GM19239 (cell line): ENCODE measurements around the gene RFX8.
"Not testable (repeated sequence)": the region's sequence is repeated elsewhere in the genome, so short reads cannot be mapped to it uniquely, and the experiment has no call there.

Experiments
- DNase-seq: peaks from one replicate; pipeline ENCODE4 v3.0.0; 2011; ENCODE audit warnings: low spot score; ENCODE audit not compliant: insufficient read length
- FAIRE-seq: peaks from 2 replicates; lab custom pipeline; 2011; peaks lifted over from hg19 to GRCh38; lab: Jason Lieb, UNC

The RFX8 gene

GRCh38 chr2:101474731-101475384, at the start of gene RFX8:
RFX8 (minus strand) TSS chr2:101475112; CDS start chr2:101466848, 8,264 bp downstream.
- FAIRE-seq, result no peak

GRCh38 chr2:101521487-101521886, 46.6 kb upstream of the RFX8 start:
- no peak for FAIRE-seq
- no peak for DNase-seq

More at GRCh38 chr2:101474731-101475384, at the start of gene RFX8:
- DNase-seq, result no peak

- DNase-seq, result no peak
- FAIRE-seq, result no peak
These were observed 45.3 kb upstream of the RFX8 start for GRCh38 chr2:101520246-101520645.

- DNase-seq (no peak), FAIRE-seq (no peak)
These were observed 43.9 kb upstream of the RFX8 start for GRCh38 chr2:101518578-101519492.

- DNase-seq (no peak), FAIRE-seq (no peak)
These were observed 42.9 kb upstream of the RFX8 start for GRCh38 chr2:101517758-101518271.

- DNase-seq, result no peak
- no peak for FAIRE-seq
These were observed 42.1 kb upstream of the RFX8 start for GRCh38 chr2:101516823-101517690.

- DNase-seq, result no peak
These were observed 41.4 kb upstream of the RFX8 start for GRCh38 chr2:101516349-101516748.

GRCh38 chr2:101515477-101515876, 40.6 kb upstream of the RFX8 start:
- no peak for FAIRE-seq

More at GRCh38 chr2:101516349-101516748, 41.4 kb upstream of the RFX8 start:
- FAIRE-seq, result no peak

GRCh38 chr2:101512993-101513392, 38.1 kb upstream of the RFX8 start:
- FAIRE-seq (no peak), DNase-seq (no peak)

More at GRCh38 chr2:101515477-101515876, 40.6 kb upstream of the RFX8 start:
- no peak for DNase-seq

- FAIRE-seq (no peak), DNase-seq (no peak)
These were observed 36.5 kb upstream of the RFX8 start for GRCh38 chr2:101511381-101511780.

GRCh38 chr2:101509499-101510284, 34.8 kb upstream of the RFX8 start:
- FAIRE-seq, result no peak

GRCh38 chr2:101508636-101509035, 33.7 kb upstream of the RFX8 start:
- FAIRE-seq (no peak), DNase-seq (no peak)

More at GRCh38 chr2:101509499-101510284, 34.8 kb upstream of the RFX8 start:
- DNase-seq, result no peak

GRCh38 chr2:101505276-101505675, 30.4 kb upstream of the RFX8 start:
- not testable (repeated sequence) for DNase-seq, FAIRE-seq

- not testable (repeated sequence) for FAIRE-seq
These were observed 29.8 kb upstream of the RFX8 start for GRCh38 chr2:101504744-101505143.

GRCh38 chr2:101502095-101502494, 27.2 kb upstream of the RFX8 start:
- no peak for FAIRE-seq
- no peak for DNase-seq

More at GRCh38 chr2:101504744-101505143, 29.8 kb upstream of the RFX8 start:
- DNase-seq, result not testable (repeated sequence)

- no peak for DNase-seq
- no peak for FAIRE-seq
These were observed 26.5 kb upstream of the RFX8 start for GRCh38 chr2:101501443-101501842.

- FAIRE-seq (no peak), DNase-seq (no peak)
These were observed 25.9 kb upstream of the RFX8 start for GRCh38 chr2:101500860-101501259.

- no peak for FAIRE-seq
These were observed 25.3 kb upstream of the RFX8 start for GRCh38 chr2:101500180-101500579.

GRCh38 chr2:101496279-101496678, 21.4 kb upstream of the RFX8 start:
- no peak for FAIRE-seq
- DNase-seq, result no peak

More at GRCh38 chr2:101500180-101500579, 25.3 kb upstream of the RFX8 start:
- DNase-seq, result no peak
